Suprapubic skin (tissue), 3 donors: ENCODE measurements around the gene E2F1.

Experiments used
- EP300 ChIP-seq: sonication (generic); formaldehyde crosslinking; IDR thresholded peaks from one replicate; pipeline ENCODE4 v1.6.1; 2017; ENCODE audit warnings: antibody characterized with exemption
- POLR2A ChIP-seq, 2 donors: fragments of 450-650 bp; IDR thresholded peaks; one replicate each; pipeline ENCODE4 v1.6.1; 2017; ENCODE audit warnings: antibody characterized with exemption in 2 of 2, mild to moderate bottlenecking in 2 of 2, moderate library complexity in 2 of 2
- TF ChIP-seq, protein P1 (sequence below), 2 donors: fragments of 200-600 bp in 1 of 2; fragments of 450-650 bp in 1 of 2; sonication (generic) in 1 of 2; IDR thresholded peaks; one replicate each; pipeline ENCODE4 v1.5.1; 2016 to 2019; ENCODE audit warnings: antibody characterized with exemption in 2 of 2, mild to moderate bottlenecking in 1 of 2, moderate library complexity in 1 of 2

DNA sequence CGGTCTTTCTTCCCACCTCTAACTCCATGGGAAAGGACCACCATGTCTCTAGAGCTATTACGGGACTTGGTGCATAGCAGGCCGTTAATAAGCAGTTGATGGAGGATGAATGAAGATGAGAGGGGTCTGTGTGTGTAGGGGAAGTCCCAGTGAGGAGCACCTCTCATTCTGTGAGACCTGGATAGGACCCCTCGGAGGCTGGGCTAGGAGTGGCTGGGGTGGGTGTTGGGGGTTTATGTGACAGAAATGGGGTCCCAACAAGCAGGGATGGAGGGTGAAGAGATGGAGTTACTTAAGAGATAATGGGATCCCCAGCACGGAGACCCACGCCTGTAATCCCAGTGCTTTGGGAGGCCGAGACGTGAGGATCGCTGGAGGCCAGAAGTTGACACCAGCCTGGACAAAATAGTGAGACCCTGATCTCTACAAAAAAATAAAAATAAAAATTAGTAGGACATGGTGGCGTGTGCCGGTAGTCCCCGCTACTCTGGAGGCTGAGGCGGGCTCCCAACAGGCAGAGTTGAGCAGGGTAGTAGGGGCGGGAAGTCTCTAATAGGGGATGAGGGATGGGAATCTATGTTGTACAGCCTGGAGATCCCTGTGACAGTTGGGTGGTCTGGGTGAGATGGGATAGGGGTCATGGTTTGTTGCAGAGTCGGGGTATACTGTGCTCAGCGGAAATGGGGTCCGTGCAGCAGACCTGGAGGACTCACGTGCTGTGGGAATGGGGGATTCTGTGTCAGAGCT lies 44.9 kb upstream of the E2F1 start:
- TF ChIP-seq POLR2A (IDR thresholded peaks at IDR 0.05) (no peak), EP300 (no peak)
- TF ChIP-seq, protein P1, sequence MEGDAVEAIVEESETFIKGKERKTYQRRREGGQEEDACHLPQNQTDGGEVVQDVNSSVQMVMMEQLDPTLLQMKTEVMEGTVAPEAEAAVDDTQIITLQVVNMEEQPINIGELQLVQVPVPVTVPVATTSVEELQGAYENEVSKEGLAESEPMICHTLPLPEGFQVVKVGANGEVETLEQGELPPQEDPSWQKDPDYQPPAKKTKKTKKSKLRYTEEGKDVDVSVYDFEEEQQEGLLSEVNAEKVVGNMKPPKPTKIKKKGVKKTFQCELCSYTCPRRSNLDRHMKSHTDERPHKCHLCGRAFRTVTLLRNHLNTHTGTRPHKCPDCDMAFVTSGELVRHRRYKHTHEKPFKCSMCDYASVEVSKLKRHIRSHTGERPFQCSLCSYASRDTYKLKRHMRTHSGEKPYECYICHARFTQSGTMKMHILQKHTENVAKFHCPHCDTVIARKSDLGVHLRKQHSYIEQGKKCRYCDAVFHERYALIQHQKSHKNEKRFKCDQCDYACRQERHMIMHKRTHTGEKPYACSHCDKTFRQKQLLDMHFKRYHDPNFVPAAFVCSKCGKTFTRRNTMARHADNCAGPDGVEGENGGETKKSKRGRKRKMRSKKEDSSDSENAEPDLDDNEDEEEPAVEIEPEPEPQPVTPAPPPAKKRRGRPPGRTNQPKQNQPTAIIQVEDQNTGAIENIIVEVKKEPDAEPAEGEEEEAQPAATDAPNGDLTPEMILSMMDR (IDR thresholded peaks at IDR 0.05) = no peak
